ENCODE measurements around the gene BCL11A.

BCL11A gene

DNA sequence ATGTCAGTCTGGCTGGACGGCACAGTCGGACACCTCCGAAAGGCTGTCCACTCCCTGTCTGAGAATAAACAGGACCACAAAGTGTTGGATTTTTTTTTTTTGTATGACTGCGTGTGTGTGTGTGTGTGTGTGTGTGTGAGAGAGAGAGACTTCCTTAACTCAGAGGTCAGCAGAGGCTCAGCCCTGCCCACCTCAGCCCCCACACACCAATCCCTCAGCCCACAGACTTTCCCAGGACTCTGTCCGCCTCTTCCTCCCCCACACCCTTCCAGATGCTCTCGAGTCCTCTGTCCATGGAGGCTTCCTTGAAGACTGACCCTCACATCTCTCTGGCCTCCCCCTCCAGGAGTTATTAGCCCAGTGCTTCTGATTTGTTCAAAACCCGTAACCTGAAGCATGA, 147.3 kb downstream of the BCL11A start:
- no peak for DNase-seq (ENCODE audit: low read depth in 2 of 2)

DNA sequence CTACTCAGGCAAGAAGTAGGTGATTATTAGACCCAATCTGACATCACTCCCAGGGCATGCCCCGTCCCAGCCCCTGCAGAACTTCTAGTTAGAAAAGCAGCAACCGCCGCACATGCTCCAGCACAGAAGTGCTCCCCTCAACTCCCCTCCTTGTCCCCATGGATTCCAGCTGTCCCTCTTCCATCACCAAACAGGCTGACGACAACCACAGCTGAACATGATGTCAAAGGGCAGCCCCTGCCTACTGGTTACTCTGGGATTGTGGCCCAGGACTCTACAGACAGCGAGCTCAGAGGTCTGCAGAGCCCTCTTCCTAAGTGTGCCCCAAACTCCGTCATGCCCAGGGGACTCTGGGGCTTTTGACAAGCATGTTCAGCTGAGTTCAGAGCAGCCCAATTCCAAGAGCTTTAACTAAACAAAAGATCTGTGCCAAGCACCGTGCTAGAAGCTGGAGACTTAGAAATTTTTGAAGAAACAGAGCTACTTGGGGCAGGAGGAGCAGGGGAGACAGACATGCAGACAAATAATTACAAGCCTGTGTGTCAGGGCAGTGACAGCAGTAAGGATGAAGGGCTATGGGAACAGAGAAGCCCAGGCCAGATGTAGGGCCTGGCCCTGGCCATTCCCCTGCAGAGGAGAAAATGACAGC, 148.1 kb downstream of the BCL11A start:
- no peak for DNase-seq (ENCODE audit: low read depth in 2 of 2)
